CD4-positive, alpha-beta T cell treated with Interleukin-15 for 4 hours (primary cell): ENCODE data around the gene LYRM2.

ENCODE experiments used
- DNase-seq: peaks from one replicate; pipeline ENCODE4 v3.0.0-alpha.2; 2020; ENCODE audit warnings: low spot score

Gene LYRM2

DNA sequence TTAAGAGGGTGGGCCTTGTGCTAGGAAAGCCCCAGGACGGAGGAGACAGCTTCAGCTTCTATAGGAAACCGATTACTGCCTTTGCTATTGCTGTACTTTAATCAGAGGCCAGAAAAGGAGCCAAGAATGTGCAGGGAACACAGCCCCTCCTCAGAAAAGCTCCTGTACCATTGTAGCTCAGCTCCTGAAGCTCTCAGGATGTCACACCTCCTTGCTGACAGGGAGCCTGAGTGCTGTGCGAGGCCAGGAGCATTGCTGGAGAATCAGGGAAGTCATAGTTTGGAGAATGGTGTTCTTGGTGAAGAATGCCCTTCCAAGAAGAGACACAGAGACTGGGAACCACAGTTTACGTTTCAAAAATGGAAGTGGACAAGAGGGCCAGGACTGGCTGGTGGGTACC lies 46.8 kb downstream of the LYRM2 start:
- DNase-seq: no peak

DNA sequence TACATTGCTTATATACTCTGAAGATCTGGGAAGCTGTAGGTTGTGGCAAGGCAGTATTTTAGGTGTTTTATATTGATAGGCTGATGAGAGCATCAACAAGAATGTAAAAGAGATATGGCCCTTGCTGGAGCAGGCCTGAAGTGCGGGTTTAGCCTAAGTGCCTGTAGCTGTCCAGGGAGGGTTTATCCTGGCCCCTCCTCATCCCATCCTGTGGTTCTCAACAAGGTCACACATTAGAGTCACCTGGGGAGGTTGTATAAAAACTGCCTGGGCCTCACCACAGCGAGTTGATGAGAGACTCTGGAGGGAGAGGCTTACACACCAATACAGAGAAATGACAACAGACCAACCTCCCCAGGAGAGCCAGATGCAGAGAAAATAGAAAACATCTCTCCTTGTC lies 48.4 kb downstream of the LYRM2 start:
- no peak for DNase-seq

DNA sequence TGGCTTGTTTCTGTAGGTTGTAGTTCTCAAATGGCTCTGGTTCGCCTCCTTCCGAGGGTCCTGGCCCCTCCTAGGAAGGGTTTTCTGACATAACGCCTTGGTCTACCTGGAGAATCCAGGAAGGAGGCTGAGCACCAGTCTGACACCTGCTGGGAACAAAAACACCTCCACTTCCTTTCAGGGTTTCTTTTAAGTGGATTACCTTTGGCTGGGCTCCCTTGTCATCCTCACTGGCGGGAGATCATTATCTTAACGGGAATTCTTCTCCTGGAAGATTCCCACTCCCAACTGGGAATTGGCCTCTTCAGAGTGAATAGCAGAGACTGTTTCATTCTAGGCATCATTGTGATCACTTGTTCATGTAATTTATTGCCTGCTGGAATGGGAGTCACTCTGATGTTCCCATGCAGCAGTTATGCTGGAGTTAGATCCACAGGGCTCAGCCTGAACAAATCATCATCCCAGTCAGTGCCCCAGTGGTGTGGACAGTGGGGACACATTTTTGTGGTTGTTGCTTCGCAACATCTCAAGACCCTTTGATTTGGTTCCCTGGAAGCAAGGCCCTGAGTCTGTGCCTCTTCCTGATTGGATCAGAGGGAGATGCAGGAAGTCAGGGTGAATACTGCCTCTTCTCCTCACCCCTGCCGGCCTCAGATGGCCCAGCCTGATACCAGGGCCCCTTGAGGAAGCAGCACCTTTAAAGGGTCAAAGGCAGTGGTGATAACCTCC lies 49.1 kb downstream of the LYRM2 start:
- no peak for DNase-seq

DNA sequence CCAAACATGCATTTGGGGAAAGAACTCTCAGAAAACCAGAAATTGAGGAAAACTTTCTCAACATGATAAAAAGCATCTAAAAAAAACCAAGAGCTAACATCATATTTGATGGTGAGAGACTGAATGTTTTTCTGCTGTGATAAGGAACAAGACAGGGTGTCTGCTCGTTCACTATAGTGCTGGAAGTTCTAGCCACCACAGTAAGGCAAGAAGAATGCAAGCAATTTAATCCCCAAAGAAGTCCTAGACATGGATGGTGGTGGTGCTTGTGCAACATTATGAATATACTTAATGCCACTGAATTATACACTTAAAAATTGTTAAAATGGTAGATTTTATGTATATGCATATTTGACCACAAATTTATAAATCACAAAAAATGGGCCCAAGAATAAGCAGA lies 53.4 kb downstream of the LYRM2 start:
- DNase-seq: no peak

DNA sequence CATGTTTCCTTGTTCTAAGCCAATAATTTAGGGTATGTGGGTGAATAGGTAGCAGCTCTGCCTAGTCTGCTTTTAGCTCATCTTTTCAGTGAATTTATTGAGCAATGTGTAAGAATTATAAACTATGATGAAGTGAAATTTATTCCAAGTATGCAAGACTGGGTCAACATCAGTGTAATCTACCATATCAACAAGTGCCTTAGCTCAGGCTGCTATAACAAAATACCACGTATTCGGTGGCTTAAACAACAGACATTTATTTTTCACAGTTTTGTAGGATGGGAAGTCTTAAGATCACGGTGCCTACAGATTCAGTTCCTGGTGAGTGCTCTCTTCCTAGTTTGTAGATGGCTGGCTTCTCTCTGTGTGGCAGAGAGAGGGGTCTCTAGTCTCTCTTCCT lies 54.0 kb downstream of the LYRM2 start:
- no peak for DNase-seq

DNA sequence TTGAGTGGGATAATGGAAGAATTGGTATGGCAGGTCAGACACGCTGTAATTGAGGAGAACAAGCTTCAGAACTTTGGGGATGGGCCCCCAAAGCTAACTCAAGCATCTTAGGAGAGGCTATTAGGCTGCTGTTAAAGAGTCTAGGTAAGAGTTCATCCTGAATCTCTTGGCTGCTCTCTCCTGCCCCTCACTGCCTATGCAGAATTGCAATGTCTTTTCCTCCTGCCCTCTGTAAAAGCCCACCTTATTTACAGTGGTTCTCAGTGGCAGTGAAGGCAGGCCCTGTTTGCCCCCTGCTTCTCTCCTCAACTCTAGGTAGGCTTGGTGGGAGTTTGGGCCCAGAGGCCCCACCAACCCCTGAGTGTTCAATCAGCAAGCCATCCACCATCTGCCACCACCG lies 55.0 kb downstream of the LYRM2 start:
- DNase-seq: no peak

DNA sequence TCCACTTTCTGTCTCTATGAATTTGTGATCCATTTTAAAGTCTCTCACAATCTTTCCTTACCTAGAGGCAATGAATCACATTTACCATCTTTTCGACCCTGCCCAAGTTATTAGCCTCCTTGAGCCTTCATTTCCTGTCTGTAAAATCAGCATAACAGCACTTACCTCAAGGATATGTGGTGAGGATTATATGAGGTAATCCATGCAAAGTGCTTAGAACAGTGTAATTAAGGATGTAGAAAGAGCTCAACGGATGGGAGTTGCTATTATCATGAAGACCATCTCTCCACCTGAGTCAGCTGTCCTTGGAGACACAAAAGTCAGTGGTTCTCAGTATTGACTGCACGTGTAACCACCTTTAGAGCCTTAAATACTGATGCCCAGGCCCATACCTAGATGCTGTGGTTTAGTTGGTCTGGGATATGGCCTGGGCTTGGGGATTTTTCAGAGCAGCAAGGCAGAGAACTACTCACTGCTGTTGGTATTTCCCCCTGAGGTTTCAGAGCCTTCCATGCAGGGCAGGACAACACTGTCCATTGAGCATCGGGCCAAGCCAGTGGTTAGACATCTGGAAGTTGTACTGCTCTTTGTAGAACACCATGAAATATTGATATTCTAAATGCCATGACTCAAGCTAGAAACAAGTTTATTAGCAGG lies 55.8 kb downstream of the LYRM2 start:
- no peak for DNase-seq

DNA sequence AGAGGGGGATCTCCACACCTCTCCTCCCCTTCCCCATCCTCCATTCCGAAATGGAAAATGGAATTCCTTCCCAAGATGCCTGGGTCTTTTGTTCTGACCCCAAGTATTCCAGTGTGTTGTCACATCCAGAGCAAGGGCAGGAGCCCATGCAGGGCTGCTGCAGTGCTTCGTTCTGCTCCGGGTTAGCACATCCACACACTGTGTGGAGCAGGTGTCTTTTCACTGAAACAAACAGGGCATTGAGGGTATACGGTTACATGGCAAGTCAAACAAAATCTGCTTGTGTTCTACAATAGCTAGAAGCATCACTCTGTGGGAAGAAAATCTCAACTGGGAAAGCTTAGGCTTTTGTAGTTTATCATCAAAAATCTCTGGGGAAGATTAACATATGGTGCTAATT lies 56.9 kb downstream of the LYRM2 start:
- no peak for DNase-seq

DNA sequence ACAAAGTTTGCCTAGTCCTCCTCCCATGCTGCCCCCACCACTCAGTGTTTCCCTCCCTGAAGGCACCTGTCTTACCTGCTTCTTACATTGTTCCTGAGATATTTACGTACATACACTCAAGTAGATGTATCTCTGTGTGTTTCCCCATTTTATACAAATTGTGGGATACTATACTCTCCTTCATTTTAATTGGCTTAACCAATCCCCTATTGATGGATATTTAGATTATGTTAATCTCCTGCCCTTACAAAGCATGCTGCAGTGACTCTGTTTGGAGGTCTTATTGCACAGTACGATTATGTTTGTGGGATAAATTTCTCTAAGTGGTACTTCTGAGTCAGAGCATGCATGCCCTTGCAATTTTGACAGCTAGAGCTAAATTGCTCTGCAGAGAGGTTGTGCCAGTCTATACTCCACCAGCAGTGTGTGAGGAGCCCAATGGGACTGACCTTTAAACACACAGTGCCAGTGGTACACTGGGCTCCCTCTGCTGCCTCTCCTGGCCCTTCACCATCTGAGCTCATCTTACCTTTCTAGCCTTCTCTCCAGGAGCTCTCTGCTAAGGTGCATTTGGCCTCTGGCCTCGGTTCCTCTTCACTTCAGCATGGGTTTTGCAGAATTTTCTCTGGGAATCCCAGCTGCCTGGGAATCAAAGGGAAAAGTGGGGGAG lies 57.4 kb downstream of the LYRM2 start:
- no peak for DNase-seq

DNA sequence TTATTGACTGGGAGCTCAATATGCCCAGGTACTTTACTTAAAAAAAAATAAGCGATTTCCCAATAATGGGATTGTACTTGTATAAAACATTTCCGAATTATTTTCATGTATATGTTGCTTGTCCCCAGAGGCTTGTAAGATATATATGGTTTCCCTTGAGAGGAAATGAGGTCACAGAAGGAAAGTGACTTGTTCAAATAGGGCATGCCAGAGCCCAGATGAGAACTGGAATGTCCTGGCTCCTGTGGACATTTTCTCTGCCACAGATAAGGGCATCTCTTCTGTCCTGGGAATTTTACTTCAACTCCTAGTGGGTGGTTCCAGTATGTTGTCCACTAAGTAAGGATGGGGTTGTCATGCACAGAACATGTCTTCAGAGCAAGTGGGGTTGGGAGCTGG lies 63.0 kb downstream of the LYRM2 start:
- DNase-seq: no peak

DNA sequence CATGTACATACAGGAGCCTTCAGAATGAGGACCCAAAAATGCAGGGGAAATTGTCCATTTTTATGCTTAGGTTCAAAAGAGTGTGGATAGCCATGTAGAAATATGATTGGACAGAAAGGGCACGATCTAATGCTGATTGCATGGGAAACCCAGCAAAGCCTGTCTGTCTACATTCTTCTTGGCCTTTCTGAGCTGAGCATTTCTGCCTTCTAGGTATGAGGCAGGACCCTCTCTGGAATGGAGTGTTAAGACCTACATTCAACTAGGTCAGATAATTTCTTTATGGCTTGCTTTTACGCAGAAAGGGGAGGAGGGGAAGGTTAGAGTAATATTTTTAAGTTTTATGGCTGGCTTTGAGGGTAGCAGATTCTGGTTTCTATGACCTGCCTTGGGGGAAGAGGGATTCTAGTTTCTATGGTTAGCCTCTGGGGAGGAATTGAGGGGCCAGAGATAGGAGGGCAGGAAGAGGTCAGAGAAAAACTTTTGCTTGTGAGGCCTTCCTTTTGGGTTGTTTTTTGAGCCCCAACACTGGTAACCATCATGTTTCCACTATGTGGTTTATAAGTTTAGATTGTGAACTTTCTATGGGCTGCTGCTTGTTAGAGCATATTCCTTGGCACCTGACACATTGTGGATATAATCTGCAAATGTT lies 63.5 kb downstream of the LYRM2 start:
- no peak for DNase-seq

DNA sequence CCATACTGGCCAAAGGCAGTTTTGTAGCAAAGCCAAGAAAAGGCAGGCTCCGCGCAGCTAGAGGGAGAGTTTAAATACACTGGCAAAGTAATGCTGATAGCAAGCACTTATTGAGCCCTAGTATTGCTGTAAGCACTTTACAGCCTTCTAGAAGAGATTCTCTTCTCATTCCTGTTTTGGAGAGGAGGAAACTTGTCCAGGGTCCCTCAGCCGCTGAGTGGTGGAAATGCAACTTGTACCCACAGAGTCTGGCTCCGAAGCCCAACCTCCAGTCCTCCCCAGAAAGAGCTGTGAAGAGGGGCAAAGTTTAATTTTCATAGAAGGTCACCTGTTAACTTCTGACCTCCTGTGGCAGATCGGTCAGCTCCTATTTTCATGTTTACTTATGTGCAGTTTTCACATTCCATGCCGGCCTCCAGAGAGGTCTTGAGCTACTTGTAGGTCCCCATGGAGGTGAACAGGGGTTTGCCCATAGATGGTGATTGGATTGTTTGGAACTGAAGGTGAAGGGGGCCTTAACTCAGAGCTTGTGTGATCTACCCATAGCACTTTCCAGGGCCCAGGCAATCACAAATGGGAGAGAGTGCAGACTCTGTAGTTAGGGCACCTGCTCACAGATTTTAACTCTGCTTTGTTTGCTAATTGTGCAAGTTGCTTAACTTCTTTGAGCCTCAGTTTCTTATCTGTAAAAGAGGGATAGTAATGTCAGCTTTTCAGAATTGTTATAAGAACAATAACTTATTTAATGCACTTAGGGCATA lies 70.7 kb downstream of the LYRM2 start:
- DNase-seq: no peak

DNA sequence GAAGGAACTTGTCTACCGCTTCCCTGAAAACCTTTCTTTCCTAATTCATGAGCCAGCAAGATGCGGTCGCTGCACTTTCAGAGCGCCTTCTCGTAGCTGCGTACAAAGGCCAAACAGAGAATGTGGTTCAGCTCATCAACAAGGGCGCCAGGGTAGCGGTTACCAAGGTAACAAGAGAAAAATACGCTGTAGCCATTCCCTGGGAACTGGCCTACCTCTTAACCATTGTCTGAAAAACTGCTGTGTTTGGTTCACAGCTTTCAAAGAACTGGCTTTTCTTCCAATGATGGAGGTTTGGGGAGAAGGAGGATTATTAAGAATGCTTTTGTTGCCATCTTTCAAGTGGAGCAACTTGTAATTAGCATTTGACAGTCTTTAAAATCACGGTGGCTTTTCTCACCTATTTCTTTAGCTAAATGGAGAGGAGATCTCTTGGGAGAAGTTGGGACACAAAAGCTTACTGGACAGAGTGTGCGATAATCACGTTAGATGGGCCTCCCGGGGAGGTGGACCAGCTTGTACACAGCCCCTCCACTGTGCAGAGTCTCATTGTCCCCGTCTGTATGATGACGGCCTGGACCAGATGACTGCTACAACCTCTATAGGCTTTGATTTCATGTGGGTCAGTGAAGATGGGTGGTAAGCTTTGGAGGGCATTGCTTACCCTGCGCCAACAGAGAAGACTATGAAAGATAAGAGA lies 71.5 kb downstream of the LYRM2 start:
- no peak for DNase-seq

DNA sequence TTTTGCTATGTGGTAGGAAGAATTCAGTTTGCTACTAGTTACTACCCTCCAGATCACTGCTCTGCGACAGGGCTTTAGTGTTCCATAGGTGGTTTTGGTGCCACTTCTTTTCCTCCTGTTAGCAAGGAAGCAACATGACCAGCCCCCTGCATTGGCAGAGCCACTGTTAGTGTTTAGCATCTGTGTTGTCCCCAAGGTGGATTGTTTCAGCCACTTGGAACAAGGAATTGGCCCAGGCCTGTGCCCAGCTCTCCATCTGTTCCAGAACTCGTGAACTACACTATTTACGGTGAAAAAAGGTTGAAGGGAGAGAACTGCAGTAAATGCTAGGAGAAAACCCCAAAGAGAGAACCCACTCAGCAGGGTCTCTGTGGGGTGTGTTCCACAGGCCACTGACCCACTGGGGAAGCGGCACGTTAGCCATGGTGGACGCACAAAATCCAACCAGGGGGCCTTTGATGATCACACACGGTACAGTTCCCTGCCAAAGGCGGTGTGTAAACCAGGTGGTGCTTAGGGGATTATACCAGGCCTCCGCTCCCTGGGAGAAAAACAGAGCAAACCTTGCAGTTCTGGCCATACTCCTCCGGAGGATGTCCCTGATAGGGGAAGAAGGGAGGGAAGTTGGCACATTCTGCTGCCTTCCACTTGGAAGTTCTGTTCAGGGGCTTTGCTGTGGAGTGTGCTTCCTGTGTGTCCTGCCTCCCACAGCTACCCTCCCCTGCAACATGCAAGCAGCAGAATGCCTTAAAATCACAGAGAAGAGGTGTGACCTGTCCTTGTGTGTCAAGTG lies 72.3 kb downstream of the LYRM2 start:
- no peak for DNase-seq

DNA sequence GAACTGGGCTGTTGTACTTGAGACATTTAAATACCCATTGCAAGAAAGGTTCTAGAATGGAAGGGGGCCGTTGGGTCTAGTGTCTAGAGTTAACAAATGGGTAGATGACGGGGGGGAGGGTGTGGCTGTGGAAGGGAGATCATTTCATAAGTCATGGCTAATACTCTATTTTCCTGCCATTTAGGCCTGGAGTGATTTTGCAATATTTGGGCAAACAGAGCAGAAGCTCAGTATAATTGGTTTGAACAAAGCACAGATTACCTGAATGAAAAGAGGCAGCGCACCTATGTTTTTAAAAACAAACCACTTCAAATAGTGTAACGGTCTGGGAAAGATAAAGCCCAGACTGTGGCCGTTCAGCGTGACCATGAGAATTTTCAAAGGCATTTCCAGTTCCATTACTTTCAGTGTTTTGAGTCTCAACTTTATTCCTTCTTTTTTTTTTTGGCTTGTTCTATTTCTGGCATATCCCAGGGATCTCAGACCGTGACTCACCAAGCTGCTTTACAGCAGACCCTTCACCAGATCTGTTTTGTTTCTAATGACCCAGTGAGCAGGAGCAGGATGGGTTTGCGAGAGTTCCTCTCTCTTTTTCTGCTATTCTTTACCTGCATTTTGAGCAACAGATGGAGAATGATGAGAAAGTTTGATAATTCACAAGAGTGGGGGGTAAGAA lies 73.7 kb downstream of the LYRM2 start:
- DNase-seq: no peak

DNA sequence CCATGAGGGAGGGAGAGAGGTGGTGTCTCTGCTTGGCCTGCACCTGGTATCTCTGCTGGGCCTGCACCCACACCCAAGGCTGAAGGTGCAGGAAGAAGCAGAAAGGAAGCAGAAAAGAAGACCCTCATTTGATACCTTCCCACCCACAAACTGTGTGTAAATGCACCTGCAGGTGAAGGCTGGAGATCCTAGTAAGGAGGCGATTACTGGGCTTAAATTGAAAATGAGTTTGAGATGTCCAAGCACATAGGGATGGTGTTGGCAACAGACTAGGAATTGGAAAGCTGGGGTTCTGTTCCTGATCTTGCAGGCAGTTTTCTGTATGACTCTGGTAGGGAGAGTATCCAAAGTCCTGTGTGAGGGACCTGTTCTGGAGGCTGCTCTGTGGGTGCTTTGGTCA lies 74.7 kb downstream of the LYRM2 start:
- DNase-seq: no peak

DNA sequence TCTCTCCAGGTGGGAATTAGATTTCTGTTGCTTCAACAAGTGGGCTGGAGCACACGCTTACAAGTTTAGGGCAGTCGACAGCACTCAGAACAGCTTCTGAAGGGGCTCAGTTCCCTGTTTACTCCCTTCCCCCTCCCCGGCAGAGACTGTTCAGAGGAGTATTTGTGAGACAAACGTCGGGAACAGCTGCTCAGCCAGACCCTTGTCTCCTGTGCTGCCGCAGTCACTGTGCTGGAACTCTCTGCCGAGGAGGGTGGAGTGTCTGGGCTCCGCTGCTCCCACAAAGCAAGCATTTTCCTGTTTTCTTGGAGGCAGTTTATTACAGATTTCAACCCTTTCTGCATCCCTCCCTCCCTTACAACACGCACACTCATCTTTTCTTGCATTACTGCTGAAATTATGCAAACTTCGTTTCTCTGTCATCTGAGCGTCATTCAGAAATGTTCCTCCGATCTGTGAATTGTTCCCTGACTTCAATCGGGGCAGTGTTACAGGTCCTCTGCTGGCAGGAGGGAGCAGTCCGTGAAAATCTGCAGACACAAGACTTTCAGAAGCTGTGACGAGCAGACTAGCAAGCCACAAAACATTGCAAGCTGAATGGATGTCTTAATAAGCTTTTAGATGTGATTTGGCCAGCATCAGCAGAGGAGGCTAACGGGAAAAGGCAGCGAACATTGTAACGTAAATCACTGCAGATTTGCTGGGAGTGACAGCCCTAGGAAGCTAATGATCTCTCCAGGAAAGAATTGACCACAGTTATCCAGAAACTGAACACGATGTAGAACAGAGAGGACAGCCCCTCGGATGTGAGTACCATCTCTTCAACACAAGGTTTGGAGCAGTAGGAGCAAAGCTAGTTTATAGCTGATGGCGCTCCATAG lies 76.2 kb downstream of the LYRM2 start:
- no peak for DNase-seq

DNA sequence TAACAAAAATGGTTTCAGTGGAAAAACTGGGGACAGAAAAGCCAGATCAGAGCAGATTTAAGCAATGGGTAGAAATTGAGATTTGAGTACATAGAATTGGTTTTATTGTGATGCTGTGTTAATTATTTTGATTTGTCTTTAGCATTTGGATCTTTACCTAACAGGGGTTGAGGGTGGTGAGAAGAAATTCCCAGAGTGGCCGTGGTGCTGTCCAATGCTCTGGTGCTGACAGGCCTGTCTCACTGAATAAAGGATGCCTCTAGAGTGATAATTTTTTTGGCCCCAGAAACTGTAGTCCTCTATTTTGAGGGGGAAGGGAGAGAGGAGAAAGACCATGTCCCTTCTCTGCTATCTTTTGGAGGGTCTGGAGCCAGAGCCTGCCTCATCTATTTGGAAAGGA lies 79.1 kb downstream of the LYRM2 start:
- DNase-seq: no peak

DNA sequence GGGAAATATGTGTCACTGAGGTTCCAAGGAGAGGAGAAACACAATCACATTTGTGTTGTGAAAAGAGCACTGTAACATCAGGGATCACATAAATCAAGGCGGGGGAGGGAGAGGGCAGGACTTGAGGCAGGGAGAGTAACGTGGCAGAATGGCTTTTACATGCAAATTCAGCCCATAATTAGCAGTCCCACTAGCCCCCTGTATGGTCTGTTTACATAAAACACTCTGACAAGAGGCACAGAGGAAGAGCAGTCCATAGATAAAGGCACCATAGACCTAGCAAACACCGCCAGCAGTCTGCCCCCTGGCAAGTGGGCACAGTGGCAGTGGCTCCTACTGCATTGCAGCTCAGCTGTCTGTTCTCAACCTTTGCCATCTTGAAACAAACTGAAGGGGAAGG lies 82.7 kb downstream of the LYRM2 start:
- no peak for DNase-seq
